Esophagus squamous epithelium (tissue), 5 donors: Measurements from ENCODE around the gene EPB41L2. TPM values are rescaled to one million over a fixed set of nuclear protein-coding genes. Genes with fewer than 3 reads are reported as not detected.

Source experiments
- DNase-seq: peaks from one replicate; lab custom pipeline; 2025; lab: John Stamatoyannopoulos, UW
- H3K27ac ChIP-seq, 4 donors: fragments of 200-600 bp; sonication (generic); one replicate each; pipeline ENCODE4 v1.5.1; 2016 to 2019; ENCODE audit warnings: mild to moderate bottlenecking in 1 of 4
- H3K27me3 ChIP-seq, 4 donors: fragments of 200-600 bp; sonication (generic); 1 replicate in 3 of 4; 2 replicates in 1 of 4; pipeline versions ENCODE4 v1.5.1 to v1.6.0; 2017 to 2021; ENCODE audit warnings: antibody characterized with exemption in 1 of 4
- H3K36me3 ChIP-seq, 3 donors: fragments of 200-600 bp; sonication (generic); one replicate each; pipeline ENCODE4 v1.5.1; 2016 to 2019
- H3K4me1 ChIP-seq, 3 donors: fragments of 200-600 bp; sonication (generic); one replicate each; pipeline ENCODE4 v1.5.1; 2017 to 2019
- H3K4me3 ChIP-seq, 4 donors: fragments of 200-600 bp; sonication (generic); 1 replicate in 3 of 4; 2 replicates in 1 of 4; pipeline ENCODE4 v1.5.1; 2016 to 2019; ENCODE audit warnings: mild to moderate bottlenecking in 2 of 4, moderate library complexity in 1 of 4
- H3K9me3 ChIP-seq, 3 donors: fragments of 200-600 bp; sonication (generic); one replicate each; pipeline ENCODE4 v1.5.1; 2016 to 2019
- POLR2A ChIP-seq, 4 donors: fragments of 450-650 bp; IDR thresholded peaks; one replicate each; pipeline ENCODE4 v1.6.1; 2017; ENCODE audit warnings: antibody characterized with exemption in 4 of 4, mild to moderate bottlenecking in 4 of 4, moderate library complexity in 3 of 4
- WGBS, 2 donors: methylation state at CpG; one replicate each; pipeline ENCODE4 v1.1.5; 2018; 5-methylcytosine and 5-hydroxymethylcytosine counted together
- intact Hi-C: fragments of 100-400 bp; cut with DNase I; formaldehyde crosslinking; loops from one replicate; pipeline ENCODE4 v1.15.0; 2022
- total RNA-seq, 4 donors: library from RNA; depleted of rRNA; stranded (reverse); fragments of >200 nt; gene quantifications; one replicate each; pipeline ENCODE4 v1.1.0, GENCODE V29; 2016
- TF ChIP-seq, protein P1 (sequence below), 6 experiments: fragments of 450-650 bp in 4 of 6; fragments of 200-600 bp in 2 of 6; sonication (generic) in 2 of 6; IDR thresholded peaks; one replicate each; pipeline ENCODE4 v1.5.1; 2016 to 2019; ENCODE audit warnings: antibody characterized with exemption in 6 of 6, mild to moderate bottlenecking in 4 of 6, moderate library complexity in 4 of 6
- donor health status: DM: yes; HTN: yes; CAD: no.

The EPB41L2 gene
- total RNA-seq, 4 donors from 2014 or later: 6.2 to 58.0 (median 14.9) TPM

DNA sequence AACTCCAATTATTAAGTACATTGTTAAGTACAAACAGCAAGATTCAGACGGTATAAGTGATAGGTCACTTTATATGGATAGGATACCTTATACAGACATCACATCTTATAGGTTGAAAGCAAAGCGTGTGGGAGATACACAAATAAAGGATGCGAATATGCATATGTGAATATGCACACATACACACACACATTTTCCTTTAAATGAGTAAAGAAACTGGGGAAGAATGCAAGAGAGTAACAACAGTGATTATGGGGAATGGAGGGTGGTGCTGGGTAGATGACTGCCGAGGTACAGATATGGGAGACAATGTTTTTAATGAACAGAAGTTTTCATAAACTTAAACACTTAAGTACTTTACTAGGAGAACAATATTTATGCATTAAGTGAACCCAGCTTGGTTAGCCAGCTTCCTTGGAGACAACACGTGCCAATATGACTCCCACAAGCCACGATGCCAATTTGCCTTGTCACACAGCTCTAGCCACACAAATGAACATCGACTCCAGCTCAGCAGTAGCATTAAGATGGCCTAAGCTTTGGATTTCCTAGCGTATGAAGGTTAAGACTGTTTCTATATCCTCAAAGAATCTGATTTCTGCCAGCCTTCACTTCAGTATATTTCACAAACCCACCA is 96.6 kb downstream of the EPB41L2 start:
- DNase-seq: no peak
- H3K27me3 ChIP-seq: no peaks in the 10 kb centered on the region
- 82 to 90% methylated on average over 8 of the region's 8 CpGs for whole genome bisulfite sequencing, 2 donors
- no peaks in the 10 kb centered on the region for H3K9me3 ChIP-seq
- H3K4me3 ChIP-seq: no peak overlapping the region
- H3K27ac ChIP-seq: no peak overlapping the region
- intact Hi-C loops: no loop called here
- peaks cover 0 to 47% (median 0%) of the 10 kb centered on the region in 3 donors for H3K4me1 ChIP-seq
- TF ChIP-seq, protein P1, sequence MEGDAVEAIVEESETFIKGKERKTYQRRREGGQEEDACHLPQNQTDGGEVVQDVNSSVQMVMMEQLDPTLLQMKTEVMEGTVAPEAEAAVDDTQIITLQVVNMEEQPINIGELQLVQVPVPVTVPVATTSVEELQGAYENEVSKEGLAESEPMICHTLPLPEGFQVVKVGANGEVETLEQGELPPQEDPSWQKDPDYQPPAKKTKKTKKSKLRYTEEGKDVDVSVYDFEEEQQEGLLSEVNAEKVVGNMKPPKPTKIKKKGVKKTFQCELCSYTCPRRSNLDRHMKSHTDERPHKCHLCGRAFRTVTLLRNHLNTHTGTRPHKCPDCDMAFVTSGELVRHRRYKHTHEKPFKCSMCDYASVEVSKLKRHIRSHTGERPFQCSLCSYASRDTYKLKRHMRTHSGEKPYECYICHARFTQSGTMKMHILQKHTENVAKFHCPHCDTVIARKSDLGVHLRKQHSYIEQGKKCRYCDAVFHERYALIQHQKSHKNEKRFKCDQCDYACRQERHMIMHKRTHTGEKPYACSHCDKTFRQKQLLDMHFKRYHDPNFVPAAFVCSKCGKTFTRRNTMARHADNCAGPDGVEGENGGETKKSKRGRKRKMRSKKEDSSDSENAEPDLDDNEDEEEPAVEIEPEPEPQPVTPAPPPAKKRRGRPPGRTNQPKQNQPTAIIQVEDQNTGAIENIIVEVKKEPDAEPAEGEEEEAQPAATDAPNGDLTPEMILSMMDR (IDR thresholded peaks at IDR 0.05): no peak
- TF ChIP-seq POLR2A (IDR thresholded peaks at IDR 0.05): no peak
- no peaks in the 10 kb centered on the region for H3K36me3 ChIP-seq

DNA sequence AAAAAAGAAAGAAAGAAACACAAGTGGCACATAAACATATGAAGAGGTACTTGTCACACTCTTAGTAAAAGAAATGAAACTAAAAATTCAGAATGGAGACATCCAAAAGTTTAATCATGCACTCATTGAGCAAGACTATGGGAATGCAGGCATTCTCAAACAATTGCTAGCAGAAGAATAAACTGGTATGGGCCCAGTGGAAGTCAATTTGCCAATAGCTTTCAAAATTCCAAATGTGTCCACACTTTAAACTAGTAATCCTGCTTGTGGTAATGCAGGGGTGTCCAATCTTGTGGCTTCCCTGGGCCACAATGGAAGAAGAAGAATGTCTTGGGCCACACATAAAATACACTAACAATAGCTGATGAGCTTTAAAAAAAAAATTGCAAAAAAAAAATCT is 97.4 kb downstream of the EPB41L2 start:
- intact Hi-C loops: no loop called here
- DNase-seq: no peak
- peaks cover 0 to 52% (median 0%) of the 10 kb centered on the region in 3 donors for H3K4me1 ChIP-seq
- no peaks in the 10 kb centered on the region for H3K27me3 ChIP-seq
- no peak overlapping the region for H3K27ac ChIP-seq
- H3K4me3 ChIP-seq: no peak overlapping the region
- TF ChIP-seq POLR2A (IDR thresholded peaks at IDR 0.05): no peak
- TF ChIP-seq, protein P1 (IDR thresholded peaks at IDR 0.05): no peak
- H3K36me3 ChIP-seq: no peaks in the 10 kb centered on the region
- no peaks in the 10 kb centered on the region for H3K9me3 ChIP-seq

DNA sequence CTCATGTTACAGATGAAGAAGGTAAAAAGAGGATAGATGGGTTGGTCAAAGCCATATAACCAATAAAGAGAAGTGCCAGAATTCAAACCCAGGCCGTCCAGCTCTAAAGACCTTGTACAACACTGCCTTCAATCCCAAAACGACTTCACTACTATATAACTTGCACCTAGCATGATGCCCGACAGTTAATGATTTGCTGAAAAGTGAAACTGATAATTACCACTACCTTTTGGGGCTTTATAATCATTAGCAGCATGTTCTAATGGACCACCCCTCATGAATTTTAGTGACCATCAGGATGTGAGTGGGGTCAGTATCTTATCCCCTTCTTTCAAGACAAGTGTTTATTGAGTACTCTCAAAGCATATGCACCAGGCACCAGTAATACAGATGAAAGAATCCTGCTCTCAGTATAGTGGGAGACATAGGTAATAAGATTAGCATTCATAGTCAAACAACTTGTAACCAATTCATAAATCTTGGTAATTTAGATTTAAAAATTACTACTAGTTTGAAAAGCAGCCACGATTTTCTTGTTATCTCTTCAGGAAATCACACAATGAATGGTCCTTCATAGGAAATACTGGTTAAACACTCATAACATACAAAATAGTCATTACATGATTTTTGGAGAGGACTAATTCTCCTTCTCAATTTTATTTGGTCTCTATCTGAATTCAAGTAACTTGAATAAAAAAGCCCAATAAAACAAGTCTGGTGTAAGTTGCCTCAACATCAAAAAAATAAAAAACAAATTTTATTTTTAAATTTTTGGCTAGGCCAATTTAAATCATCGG is 98.0 kb downstream of the EPB41L2 start:
- Histone ChIP-seq H3K27ac (peak overlapping the region in 1 of 4 donors; percentile 29), H3K27me3 (no peaks in the 10 kb centered on the region), H3K4me1 (peaks cover 0 to 55% (median 3%) of the 10 kb centered on the region in 3 donors), H3K4me3 (no peak overlapping the region), H3K9me3 (no peaks in the 10 kb centered on the region), H3K36me3 (no peaks in the 10 kb centered on the region)
- WGBS, 2 donors: 79 to 80% methylated on average over 4 to 5 of the region's 5 CpGs
- TF ChIP-seq POLR2A (IDR thresholded peaks at IDR 0.05): no peak
- intact Hi-C loops: no loop called here
- no peak for DNase-seq

DNA sequence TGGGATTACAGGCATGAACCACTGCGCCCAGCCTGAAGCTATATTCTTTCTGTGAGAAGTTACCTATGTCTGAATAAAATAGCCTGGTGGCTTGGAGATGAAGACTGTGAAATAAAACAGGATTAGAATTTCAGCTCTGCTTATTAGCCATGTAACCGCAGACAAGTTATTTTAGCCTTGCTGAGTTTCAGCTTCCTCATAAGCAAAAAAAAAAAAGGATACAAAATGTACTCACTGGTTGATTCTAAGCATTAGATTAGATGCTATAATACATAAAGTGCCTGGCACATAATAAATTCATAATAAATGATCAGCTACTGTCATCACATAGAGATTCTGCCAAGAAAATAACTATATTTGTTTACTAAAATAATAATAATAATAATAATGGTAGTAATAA is 98.8 kb downstream of the EPB41L2 start:
- Histone ChIP-seq H3K9me3 (no peaks in the 10 kb centered on the region), H3K27me3 (no peaks in the 10 kb centered on the region), H3K27ac (no peak overlapping the region), H3K4me1 (peaks cover 0 to 62% (median 3%) of the 10 kb centered on the region in 3 donors), H3K4me3 (no peak overlapping the region), H3K36me3 (no peaks in the 10 kb centered on the region)
- intact Hi-C loops: no loop called here
- no peak for TF ChIP-seq POLR2A (IDR thresholded peaks at IDR 0.05)
- TF ChIP-seq, protein P1 (IDR thresholded peaks at IDR 0.05): no peak
- 86 to 96% methylated on average over 2 of the region's 2 CpGs for WGBS, 2 donors
- no peak for DNase-seq

DNA sequence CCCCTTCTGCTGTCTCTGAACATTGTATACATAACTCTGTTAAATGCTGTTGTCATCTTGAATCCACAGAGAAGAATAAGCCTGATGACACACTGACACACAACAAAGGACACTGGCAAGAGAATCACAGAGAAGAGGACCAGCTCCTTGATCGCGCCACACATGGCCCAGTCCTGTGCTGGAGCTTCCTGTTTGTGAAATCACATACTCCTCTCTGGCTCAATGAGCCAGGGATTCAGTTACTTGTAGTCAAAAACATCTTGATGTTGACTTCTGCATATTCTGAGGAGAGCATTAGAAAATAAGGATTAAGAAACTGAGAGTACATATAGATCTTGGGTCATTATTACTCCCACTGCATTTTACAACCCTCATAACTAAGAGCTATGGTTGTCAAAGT is 100.1 kb downstream of the EPB41L2 start:
- intact Hi-C loops: no loop called here
- H3K27me3 ChIP-seq: no peaks in the 10 kb centered on the region
- WGBS, 2 donors: 50 to 58% methylated on average over 2 of the region's 2 CpGs
- no peak overlapping the region for H3K27ac ChIP-seq
- no peaks in the 10 kb centered on the region for H3K9me3 ChIP-seq
- no peak overlapping the region for H3K4me3 ChIP-seq
- peaks cover 0 to 56% (median 3%) of the 10 kb centered on the region in 3 donors for H3K4me1 ChIP-seq
- no peak for TF ChIP-seq POLR2A (IDR thresholded peaks at IDR 0.05)
- TF ChIP-seq, protein P1 (IDR thresholded peaks at IDR 0.05): no peak
- DNase-seq: no peak
- no peaks in the 10 kb centered on the region for H3K36me3 ChIP-seq
